ENCODE data around the gene CSPG4.
"Not testable (repeated sequence)": the region's sequence is repeated elsewhere in the genome, so short reads cannot be mapped to it uniquely, and the experiment has no call there.

CSPG4 gene

DNA sequence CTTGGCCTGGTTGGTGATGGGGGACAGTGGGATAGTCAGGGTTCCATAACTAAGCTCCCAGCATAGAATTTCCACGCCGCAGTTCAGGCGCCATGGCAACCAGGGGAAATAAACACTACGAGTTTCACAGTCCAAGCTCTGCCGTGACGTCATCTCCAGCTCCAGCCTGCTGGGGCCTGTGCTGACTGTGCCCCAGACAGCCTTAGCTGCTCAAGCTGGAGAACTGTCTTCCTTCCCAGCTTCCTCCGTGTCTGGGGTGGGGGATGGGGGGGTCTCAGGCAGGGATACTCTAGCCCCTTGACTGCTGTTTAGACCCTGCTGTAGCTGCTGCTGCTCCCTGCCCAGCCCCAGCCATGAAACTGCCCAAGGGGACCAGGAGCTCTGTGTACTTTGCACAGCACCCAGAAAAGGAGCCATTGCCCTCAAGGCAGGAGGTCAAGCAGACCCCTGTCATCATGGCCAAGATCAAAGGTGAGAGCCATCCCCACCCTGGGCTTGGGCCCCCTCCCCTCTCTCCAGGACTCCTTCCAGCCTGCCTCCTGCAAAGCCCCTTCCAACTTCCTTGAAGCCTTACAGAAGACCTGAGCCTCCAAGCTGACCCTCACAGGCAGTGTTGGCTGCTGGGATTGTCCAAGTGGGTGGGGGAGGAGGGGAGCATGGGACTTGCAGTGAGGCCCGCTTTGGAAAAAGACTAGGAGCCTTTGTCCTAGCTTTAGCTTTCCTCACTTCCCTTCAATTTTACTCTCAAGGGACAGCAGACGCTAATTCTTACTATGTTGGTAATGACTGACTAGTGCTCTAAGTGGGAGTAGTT lies 11.4 kb upstream of the CSPG4 start:
- peak; percentile 93 for DNase-seq (ENCODE audit: low read depth)

DNA sequence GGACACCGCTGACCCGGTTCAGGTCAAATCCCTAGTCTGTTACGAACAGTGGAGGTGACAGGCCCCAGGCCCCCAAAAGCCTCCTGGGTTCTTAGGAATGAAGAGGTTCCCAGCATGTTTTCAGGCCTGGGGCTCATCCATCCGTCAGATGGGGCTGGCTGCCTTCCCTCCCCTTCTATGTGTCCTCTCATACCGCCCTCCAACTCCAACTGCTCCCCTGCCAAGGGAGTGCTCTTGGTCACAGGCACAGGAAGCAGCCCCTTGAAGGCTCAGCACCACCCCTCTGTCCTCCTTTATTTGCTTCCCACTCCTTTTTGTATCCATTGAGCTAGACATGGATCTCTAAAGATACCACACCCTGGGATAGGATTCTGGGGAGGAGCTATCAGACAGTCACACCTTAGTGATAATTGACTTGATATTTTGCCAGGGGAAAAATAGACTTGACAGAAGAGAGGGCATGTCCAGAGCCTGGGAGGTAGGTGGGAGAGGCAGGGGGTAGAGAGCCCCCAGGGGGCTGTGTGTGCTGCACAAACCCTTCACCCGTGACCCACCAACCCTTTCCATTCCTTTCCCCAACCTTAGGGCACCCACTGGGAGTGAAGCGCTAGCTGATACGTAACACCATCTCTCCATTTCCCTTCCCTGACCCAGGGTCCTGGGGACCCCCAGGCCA lies 10.7 kb upstream of the CSPG4 start:
- no peak for DNase-seq (ENCODE audit: low read depth)

- DNase-seq (ENCODE audit: low read depth): no peak
Observed at GRCh38 chr15:75721923-75722870, 9.5 kb upstream of the CSPG4 start.

GRCh38 chr15:75721480-75721922 lies 8.9 kb upstream of the CSPG4 start:
- no peak for DNase-seq (ENCODE audit: low read depth)

- DNase-seq (ENCODE audit: low read depth): no peak
Observed at GRCh38 chr15:75720787-75721479, 8.3 kb upstream of the CSPG4 start.

- DNase-seq (ENCODE audit: low read depth): no peak
Observed at GRCh38 chr15:75720297-75720696, 7.6 kb upstream of the CSPG4 start.

DNA sequence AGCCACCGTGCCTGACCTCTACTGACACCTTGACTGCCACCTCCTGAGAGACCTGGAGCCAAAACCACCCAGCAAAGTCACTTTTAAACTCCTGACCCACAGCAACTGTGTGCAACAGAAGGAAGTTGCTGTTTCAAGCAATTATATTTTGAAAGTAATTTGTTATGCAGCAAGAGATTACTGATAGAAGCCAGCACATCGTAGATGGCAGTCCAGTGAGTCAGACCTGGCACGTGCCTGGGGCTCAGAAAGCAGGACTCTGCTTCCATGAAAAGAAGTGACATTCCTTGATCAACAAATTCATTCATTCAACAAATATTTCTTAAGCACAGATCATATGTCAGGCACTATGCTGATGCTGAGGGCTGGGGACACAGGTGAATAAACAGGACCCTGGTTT lies 5.7 kb upstream of the CSPG4 start:
- peak; percentile 71 for DNase-seq (ENCODE audit: low read depth)

GRCh38 chr15:75717001-75717400 lies 4.4 kb upstream of the CSPG4 start:
- DNase-seq (ENCODE audit: low read depth): not testable (repeated sequence)

DNA sequence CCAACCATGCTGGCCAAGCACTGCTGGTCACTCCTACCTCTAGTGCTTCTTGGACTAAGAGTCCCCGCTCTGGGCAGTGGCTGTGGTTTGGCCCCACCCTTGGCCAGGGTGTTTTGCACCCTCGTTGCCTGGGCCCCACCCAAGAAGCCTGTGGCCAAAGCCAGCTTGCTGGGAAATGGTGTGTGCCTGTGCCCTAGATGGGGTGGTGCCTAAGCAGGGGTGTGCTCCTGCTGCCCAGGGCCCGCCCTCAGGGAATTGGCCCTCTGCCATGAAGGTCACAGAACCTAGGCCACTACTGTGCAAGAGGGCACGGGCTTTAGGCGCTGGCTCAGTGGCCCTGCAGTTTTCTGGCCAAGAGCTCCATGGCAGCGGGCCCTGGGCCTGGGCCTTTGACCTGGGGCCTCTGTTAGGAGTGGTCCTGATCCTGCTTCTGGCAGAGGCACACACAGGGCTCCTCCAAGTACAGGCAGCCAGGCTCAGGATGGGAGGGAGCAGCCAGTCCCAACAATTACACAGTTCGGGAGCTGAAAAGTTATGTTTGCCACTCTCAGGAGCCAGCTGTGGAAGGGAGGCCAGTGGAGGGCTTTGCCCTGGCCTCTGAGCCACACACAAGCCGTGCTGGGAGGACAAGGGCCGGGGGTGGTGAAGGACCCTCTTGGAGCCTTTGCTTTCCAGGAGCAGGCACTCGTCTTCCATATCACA lies 3.8 kb upstream of the CSPG4 start:
- not testable (repeated sequence) for DNase-seq (ENCODE audit: low read depth)

GRCh38 chr15:75715312-75715832 lies 2.7 kb upstream of the CSPG4 start:
- DNase-seq (ENCODE audit: low read depth): not testable (repeated sequence)

GRCh38 chr15:75714195-75714594 lies 1.5 kb upstream of the CSPG4 start:
- no peak for DNase-seq (ENCODE audit: low read depth)

GRCh38 chr15:75713338-75713895 lies 769 bp upstream of the CSPG4 start:
- peak; percentile 15 for DNase-seq (ENCODE audit: low read depth)

GRCh38 chr15:75711495-75711894 lies 1.2 kb downstream of the CSPG4 start:
- DNase-seq (ENCODE audit: low read depth): not testable (repeated sequence)

- not testable (repeated sequence) for DNase-seq (ENCODE audit: low read depth)
Observed at GRCh38 chr15:75710874-75711273, 1.8 kb downstream of the CSPG4 start.

- peak; percentile 59 for DNase-seq (ENCODE audit: low read depth)
Observed at GRCh38 chr15:75709458-75709857, 3.2 kb downstream of the CSPG4 start.

DNA sequence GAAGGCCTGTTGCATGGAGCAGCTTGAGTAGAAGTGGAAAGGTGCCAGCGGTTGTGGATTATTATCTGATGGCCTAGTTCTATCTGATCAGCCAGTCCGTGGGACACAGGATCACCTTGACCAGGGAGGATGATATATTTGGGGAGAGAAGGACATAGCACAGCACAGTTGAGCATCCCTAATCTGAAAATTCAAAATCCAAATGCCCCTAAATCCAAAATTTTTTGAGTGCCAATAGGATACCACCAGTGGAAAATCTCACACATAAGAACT lies 6.0 kb downstream of the CSPG4 start:
- DNase-seq (ENCODE audit: low read depth): no peak

GRCh38 chr15:75705854-75706681 lies 6.6 kb downstream of the CSPG4 start:
- no peak for DNase-seq (ENCODE audit: low read depth)

DNA sequence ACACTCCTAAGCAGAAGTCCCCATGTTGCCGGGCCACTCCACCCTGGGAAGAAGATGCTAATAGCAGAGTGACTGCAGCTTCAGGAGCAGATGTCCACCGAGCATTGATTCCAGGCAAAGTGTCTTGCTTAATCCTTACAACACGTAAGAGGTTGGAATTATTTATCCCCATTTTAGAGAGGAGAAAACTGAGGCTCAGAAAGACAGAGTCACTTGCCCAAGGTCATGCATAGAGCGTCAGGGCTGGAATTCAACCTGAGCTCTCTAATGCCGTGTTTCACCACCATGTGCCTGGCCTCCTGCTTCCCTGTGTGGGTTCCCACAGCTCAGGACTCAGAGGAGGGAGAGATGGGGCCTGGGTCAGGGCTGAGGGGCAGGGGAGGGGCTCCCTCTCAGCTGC lies 7.3 kb downstream of the CSPG4 start:
- DNase-seq (ENCODE audit: low read depth): not testable (repeated sequence)

DNA sequence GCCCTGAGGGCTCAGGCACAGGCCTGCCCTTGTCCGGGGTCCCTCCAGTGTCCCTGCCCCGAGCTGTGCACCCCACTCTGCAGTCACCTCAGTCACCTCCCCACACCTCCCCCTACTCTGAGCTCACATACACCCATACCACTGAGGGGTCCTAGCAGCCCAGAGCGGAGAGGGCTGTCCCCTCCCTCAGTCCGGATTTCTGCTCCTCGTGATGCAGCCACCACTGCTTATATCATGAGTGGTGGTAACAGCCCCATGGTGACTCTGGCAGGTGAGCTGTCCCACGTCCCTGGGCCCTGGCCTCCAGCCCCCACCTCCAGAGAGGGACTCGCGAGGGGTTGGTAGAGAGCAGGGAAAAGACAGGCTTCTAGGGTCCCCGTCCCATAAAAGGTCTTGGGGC lies 8.0 kb downstream of the CSPG4 start:
- no peak for DNase-seq (ENCODE audit: low read depth)

GRCh38 chr15:75704263-75704615 lies 8.4 kb downstream of the CSPG4 start:
- no peak for DNase-seq (ENCODE audit: low read depth)

Measured in fibroblast of gingiva (primary cell).